Germinal center (tissue), 1 donor: ENCODE data around the gene TLE2.
"Not testable (repeated sequence)": the region's sequence is repeated elsewhere in the genome, so short reads cannot be mapped to it uniquely, and the experiment has no call there.

ENCODE experiments used
- DNase-seq: peaks from one replicate; pipeline ENCODE4 v3.0.0; 2012; ENCODE audit warnings: mixed read lengths, low spot score

TLE2 gene

DNA sequence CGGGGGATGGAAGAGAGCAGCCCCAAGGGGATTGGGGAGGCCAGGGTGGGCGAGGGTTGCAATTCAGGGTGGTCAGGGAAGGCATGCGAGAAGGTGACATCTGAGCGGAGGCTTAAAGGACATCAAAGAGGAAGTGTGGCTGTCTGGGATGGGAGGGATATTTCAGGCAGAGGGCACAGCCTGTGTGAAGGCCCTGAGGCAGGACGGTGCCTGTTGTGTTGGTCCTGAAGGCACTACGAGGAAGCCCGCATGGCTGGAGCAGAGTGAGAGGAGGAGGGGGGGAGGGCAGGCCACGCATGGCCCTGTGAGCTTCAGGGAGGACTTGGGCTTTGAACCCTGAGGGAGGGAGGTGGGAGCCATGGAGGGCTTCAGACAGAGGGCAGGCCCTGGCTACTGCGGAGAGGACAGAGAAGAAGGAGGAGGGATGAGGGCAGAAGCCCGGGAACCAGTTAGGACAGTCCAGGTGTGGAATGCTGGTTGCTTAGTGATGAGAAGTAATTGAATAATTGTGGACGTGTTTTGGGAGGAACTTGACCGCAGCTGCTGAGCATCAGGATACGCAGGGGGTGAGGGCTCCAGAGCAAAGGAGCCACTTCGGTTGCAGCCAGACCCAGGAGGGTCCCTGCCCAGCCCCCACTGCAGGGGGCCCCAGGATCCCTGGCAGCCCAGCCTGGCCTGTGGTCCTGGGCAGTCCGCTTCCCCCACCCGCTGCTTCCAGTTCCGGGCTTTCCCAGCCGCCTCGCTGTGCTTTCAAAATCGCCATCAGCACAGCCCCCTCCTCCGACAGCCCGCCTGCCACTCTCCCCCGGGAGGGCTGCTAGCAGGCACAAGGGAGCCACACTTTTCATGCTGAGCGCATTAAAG, 45.5 kb downstream of the TLE2 start:
- peak; percentile 28 for DNase-seq

DNA sequence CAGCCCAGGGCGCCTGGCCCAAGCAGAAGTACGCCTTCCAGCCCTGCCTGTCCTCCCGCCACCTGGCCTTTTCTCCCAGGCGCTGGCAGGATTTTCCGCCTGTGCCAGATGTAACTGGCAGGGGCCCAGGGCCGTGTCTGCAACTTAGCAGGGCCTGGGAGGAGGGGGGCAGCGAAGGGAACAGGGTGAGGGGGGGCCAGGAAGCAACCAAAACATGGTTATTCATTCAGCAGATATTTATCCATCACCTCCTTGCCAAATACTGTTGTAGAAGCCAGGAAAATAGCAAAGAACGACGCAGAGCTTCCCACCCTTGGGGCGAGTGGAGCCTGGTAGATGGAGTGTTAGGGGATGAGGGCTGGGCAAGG, 46.1 kb downstream of the TLE2 start:
- no peak for DNase-seq

DNA sequence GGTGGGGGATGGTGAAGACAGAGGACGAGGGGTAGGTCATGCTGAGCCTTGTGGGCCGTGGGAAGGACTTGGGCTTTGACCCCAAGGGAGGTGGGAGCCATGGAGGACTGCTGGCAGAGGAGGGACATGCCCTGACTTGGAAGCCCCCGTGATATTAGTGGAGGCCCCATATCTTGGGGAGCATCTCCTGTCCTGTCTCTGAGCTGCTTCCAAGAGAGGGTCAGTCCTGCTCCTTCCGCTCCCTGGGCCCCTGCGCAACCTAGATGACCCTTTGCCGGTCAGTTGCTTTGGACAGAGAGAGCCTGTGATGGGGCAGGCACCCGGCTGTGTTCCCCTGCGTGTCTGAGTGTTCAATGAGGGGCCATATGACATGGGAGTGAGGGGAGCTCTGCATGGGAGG, 46.5 kb downstream of the TLE2 start:
- no peak for DNase-seq

DNA sequence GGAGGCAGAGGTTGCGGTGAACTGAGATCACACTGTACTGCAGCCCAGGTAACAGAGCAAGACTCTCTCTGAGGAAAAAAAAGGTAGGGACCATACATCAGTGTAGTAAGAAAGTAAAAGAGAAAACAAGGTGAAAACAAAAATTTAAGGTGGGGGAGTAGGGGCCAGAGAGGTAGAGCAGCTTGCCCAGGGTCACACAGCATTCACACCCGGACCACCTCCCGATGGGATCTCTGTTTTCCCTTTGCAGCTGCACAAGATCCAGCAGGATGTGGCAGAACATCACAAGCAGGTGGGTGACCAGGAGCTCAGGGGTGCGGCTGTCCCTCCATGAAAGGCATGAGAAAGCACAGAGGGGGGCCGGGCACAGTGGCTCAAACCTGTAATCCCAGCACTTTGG, 47.2 kb downstream of the TLE2 start:
- no peak for DNase-seq

- no peak for DNase-seq
Observed at GRCh38 chr19:2978772-2979171, 50.3 kb downstream of the TLE2 start.

DNA sequence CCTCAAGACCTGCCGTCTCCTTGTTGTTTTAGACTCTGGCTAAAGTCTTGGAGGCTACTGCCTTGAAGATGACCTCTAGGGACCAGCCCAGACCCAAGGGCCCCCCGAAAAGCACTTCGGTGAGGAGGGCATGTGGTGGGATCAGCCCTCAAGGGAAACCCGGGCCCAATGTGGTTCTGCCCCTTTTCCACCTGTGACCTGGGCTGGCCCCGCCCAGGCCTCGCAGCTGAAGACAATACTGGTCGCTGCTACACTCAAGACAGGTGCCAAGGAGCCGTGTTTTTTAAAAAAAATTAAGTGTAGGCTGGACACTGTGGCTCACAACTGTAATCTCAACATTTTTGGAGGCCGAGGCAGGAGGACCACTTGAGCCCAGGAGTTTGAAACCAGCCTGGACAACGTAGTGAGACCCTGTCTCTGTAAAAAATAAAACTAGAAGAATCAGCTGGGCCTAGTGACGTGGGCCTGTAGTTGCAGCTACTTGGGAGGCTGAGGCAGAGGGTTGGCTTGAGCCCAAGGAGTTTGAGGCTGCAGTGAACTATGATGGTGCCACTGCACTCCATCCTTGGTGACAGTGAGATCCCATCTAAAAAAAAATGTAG, 50.8 kb downstream of the TLE2 start:
- no peak for DNase-seq

GRCh38 chr19:2977746-2978138, 51.3 kb downstream of the TLE2 start:
- DNase-seq = no peak

GRCh38 chr19:2977001-2977745, 51.9 kb downstream of the TLE2 start, which contains the start of gene TLE6:
Gene TLE6 (plus strand): TSS chr19:2977564. CDS start chr19:2978234, 670 bp downstream.
- DNase-seq = peak; percentile 99

GRCh38 chr19:2976609-2977000, 52.5 kb downstream of the TLE2 start:
- no peak for DNase-seq

GRCh38 chr19:2974342-2975041, 54.6 kb downstream of the TLE2 start:
- no peak for DNase-seq

DNA sequence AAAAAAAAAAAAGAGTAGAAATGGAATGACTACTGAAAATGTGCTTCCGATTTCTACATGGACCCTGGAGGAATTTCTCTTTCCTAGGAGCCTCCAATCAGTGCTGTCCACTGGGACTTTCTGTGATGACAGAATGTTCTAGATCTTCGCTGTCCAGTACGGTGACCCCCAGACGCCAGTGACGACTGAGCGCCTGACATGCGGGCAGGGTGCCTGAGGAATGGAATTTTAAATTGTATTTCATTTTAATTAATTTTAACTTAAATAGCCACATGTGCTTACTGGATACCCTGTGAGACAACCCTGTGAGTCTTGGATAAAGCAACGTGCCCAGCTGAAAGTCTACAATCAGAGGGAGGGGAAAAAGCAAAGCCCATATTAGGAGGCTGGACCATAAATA, 55.9 kb downstream of the TLE2 start:
- DNase-seq = no peak

DNA sequence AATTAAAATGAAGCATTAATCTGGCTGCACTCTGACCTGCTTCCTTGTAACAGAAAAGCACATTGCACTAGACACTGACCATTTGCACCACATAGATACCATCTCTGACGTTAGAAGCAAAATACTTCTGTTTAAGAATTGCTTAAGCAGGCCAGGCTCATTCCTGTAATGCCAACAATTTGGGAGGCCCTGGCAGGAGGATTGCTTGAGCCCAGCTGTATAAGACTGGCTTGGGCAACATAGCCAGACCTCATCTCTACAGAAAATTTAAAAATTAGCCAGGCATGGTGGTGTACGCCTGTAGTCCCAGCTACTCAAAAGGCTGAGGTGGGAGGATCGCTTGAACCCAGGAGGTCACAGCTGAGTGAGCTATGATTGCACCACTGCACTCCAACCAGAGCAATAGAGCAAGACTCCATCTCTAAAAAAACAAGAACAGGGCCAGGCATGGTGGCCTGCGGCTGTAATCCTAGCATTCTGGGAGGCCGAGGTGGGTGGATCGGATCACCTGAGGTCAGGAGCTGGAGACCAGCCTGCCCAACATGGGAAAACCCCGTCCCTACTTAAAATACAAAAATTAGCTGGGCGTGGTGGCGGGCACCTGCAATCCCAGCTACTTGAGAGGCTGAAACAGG, 58.8 kb downstream of the TLE2 start:
- no peak for DNase-seq

DNA sequence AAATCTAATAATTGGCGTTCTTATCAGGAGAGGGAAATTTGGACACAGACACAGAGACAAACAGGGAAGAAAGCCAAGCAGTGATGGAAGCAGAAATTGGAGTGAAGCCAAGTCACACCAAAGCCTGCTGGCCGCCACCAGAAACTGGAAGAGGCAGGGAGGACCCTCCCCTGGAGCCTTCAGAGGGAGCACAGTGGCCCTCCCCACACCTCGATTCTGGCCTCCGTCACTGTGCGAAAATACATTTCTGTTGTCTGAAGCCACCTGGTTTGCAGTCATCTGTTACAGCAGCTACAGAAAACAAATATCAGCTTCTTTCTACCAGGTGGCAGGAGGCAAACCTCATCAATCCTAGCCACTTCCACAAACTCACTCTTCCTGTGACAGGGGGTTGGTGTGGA, 60.0 kb downstream of the TLE2 start:
- DNase-seq = no peak

GRCh38 chr19:2967972-2968371, 61.1 kb downstream of the TLE2 start:
- no peak for DNase-seq

DNA sequence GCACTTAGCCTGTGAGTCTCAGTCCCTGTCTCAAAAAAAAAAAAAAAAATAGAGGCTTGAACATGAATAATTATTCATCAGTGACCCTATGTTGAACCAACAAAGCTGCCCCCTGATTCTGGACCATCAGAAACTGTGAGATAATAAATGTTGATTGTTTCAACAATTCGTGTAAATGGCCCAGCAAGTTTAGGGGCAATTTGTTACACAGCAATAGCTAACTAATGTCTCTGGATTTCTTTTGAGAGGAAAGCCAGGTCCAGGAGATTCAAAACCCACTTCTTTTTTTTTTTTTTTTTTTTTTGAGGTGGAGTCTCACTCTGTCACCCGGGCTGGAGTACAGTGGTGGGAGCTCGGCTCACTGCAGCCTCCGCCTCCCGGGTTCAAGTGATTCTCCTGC, 64.2 kb downstream of the TLE2 start:
- no peak for DNase-seq

GRCh38 chr19:2963631-2964030, 65.4 kb downstream of the TLE2 start:
- not testable (repeated sequence) for DNase-seq

- DNase-seq = no peak
Observed at GRCh38 chr19:2963122-2963521, 66.0 kb downstream of the TLE2 start.

DNA sequence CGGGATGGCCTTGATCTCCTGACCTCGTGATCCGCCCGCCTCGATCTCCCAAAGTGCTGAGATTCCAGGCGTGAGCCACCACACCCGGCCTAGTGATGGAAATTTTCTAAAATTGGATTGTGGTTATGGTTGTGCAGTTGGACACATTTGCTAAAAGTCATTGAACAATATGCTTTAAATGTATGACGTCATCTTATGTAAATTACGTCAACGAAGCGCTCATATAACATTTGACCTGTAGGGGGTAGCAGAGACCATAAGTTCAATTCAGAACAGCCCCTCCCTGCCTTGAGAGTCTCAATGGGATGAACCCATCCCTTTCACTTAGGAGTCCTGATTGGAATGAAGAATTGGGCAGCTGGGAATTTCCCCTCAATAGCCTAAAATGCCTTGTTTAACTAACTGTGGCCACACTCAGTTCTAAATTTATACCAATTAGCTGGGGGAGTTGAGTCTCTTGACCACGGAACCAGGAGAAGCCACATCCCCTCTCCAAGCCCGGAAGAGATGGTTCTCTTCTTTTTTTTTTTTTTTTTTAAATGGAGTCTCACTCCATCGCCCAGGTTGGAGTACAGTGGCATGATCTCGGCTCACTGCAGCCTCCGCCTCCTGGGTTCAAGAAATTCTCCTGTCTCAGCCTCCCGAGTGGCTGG, 66.9 kb downstream of the TLE2 start:
- peak; percentile 80 for DNase-seq

GRCh38 chr19:2960120-2960519, 69.0 kb downstream of the TLE2 start:
- no peak for DNase-seq

DNA sequence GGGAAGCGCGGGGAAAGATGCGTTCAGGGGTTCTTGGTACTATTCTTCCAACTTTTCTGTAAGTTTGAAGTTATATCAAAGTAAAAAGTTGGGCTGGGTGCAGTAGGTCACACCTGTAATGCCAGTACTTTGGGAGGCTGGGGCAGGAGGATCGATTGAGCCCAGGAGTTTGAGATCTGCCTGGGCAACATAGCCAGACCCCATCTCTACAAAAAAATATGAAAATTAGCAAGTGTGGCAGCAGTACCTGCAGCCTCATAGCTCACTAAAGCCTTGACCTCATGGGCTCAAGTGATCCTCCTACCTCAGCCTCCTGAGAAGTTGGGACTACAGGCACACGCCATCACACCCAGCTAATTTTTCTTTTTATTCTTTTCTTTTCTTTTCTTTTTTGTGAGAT, 71.9 kb downstream of the TLE2 start:
- no peak for DNase-seq

DNA sequence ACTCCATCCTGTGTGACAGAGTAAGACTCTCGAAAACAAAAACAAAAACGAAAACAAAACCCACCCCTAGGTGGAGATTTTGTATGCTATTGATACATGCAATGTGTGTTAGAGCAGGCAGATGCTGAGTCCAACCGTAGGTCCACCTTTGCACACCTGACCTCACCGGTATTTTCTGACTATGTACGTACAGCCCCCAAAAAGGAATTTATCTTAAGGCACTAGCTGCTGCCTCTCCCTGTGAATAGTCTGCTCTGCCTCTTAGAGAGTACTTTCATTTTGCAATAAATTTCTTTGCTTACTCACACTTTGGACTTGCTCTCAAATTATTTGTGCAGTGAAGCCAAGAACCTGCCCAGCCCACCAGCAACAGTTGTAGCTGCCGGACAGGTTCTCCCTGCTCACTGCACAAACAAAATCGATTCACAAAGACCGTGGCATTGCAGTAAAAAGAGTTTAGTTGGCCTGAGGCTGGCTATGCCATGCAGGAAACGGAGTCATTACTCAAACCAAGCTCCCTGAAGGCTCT, 76.1 kb downstream of the TLE2 start:
- DNase-seq = no peak
